ENCODE measurements around the gene UBE2V1. TPM values are rescaled to one million over a fixed set of nuclear protein-coding genes. Genes with fewer than 3 reads are reported as not detected.
"Not testable (repeated sequence)": the region's sequence is repeated elsewhere in the genome, so short reads cannot be mapped to it uniquely, and the experiment has no call there.

Gene UBE2V1
- 98.7 and 139 TPM in 2 replicates for total RNA-seq

DNA sequence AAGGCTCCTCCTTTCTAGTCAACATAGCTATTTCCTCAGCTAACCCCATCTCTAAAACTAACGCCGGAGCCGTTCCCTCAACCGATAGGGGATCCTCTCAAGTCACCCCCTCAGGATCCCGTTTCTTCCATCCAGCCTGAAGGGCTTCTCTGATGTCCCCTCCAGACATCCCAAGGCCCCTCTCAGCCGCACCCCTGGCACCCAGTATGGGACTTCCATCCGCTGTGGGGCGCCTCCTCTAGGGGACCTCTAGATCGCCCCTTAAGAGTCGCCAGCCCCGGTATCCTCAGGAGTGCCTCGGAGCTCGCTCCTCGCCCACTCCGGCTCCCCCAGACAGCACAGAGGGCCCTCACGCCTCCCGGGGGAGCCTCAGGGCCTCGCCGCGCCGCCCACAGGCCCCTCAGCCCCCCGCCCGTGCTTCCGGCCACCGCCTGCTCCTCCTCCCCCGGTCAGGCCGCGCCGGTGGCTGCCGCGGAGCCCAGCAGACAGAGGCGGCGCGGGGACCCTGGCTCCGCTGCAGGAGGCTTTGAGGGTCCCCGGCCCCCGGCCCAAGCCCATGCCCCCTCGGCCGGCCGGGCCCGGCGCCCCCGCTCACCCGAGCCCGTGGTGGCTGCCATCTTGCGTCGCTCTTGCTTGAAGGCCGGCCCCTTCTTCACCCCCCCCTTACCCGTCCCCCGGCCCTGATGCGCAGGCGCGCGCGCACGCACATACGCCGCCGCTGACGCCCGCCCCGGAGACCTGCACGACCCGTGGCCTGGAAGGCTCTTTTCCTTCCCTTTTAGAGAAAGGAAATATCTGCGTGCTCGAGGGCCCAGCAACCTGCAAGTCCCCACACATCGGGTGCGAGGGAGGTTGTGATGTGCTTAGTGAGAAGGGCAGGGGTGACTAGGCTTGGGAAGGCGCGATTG lies at the start of gene UBE2V1:
UBE2V1 (minus strand) TSS at position 639 of the 908 bp plus-strand sequence; CDS start at position 617, 22 bp downstream.
- no peak for DNase-seq (ENCODE audit: extremely low read depth, low read depth, low spot score)

DNA sequence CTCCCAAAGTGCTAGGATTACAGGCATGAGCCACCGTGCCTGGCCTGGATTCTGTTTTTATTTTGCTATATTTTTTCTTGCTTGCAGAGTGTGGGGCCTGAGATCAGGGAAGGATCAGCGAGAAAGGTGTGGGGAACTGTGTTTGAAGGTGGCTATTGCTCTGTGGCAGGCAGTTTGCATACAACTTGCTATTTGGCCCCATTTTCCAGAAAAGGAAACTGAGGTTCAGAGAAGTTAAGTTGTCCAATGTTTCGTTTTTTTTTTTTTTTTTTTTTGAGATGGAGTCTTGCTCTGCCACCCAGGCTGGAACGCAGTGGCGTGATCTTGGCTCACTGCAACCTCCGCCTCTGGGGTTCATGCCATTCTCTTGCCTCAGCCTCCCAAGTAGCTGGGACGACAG lies 48.5 kb upstream of the UBE2V1 start:
- DNase-seq (ENCODE audit: extremely low read depth, low read depth, low spot score), result not testable (repeated sequence)

GRCh38 chr20:50153500-50154377 lies 40.8 kb upstream of the UBE2V1 start, which contains the start of gene PEDS1:
Gene PEDS1 (minus strand): TSS chr20:50153723. CDS start chr20:50153637, 86 bp downstream.
- no peak for DNase-seq (ENCODE audit: extremely low read depth, low read depth, low spot score)

DNA sequence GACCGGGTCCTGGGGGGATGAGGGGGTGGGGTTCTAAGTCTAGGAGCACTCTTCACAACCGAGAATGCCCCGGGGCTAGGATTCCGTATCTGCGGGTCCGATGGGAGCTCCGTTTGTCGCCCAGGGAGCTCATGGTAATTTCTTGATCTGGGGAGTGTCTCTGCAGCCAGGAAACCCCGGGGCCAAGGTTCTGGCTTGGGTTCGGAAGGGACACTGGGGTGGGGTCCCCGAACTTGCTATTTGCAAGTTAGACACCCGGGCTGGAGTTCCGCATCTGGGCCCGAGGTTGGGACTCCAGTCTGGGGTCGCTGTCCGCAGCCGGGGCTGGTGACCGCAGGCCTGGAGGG lies 40.2 kb upstream of the UBE2V1 start:
- no peak for DNase-seq (ENCODE audit: extremely low read depth, low read depth, low spot score)

GRCh38 chr20:50152394-50153152 lies 39.6 kb upstream of the UBE2V1 start:
- no peak for DNase-seq (ENCODE audit: extremely low read depth, low read depth, low spot score)

- DNase-seq (ENCODE audit: extremely low read depth, low read depth, low spot score), result no peak
Observed at GRCh38 chr20:50151034-50151743, 38.2 kb upstream of the UBE2V1 start.

DNA sequence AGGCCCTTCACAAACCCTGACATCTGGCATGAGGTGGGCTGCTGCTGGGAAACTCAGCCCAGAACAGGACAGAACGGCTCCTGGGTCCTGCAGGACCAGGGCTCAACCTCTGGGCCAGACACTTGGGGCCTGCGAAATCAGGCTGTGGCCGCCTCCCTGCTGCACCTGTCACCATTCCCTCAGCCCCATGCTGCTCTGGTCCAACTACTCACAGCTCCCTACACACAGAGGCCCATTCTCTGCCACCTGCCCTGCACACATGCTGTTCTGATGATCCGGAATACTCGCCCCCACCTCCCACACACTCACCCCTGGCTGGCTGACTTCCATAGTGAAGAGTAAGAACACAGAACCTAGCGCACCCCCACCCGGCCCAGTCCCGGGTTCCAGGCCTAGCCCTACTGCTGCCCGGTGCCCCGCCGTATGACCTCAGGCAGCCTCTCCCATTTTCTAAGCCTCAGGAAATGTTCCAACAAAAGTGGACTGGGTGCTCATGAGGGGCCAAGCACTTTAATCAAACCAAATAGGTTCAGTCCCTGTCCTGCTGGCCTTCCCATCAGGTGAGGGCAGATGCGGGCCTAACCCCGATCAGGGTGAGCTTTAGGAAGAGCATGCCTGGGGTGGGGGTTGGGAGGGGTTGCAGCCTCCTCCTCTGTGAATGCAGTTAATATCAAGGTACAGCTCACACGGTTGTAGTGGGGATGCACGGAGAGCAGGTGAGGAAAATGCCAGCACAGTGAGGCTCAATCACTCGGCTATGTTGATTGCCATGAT lies 36.7 kb upstream of the UBE2V1 start:
- DNase-seq (ENCODE audit: extremely low read depth, low read depth, low spot score), result no peak

GRCh38 chr20:50146732-50147662 lies 34.0 kb upstream of the UBE2V1 start:
- no peak for DNase-seq (ENCODE audit: extremely low read depth, low read depth, low spot score)

GRCh38 chr20:50146214-50146613 lies 33.3 kb upstream of the UBE2V1 start:
- DNase-seq (ENCODE audit: extremely low read depth, low read depth, low spot score), result no peak

GRCh38 chr20:50145566-50145965 lies 32.6 kb upstream of the UBE2V1 start:
- DNase-seq (ENCODE audit: extremely low read depth, low read depth, low spot score), result no peak

DNA sequence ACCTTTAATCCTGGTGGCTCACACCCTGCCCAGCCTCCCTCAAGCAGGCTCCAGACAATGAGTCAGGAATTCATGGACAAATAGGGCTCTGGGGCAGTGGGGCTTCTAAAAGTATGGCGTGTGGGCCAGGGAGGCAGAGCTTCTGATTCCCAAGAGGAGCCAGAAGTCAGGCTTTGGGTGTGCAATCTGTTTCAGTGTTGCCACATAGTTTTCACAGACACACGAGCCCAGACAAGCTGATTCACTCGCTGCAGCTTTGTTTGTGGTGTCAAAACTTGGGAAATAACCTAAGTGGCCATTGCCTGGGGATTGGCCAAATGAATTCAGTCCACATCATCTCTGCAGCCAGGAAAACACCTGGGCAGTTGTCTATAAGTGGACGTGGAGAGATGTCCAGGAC lies 31.4 kb upstream of the UBE2V1 start:
- no peak for DNase-seq (ENCODE audit: extremely low read depth, low read depth, low spot score)

DNA sequence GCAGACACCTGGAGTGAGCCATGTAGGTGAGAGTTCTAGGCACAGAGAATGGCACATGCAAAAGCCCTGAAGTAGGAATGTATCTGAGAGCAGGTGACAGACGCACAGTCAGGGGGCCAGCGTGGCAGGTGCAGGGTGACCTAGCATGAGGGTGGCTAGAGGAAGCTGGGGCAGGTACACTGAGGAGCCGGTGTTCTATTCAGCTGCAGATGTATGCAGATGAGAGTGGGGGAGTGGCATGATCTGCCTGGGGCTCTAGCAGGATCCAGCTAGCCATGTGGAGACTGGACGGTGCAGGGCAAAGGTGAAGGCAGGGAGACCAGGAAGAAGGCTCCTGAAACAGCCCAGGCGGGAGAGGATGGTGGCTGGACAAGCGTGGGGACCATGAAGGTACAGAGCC lies 29.9 kb upstream of the UBE2V1 start:
- DNase-seq (ENCODE audit: extremely low read depth, low read depth, low spot score), result no peak

GRCh38 chr20:50141811-50142561 lies 29.0 kb upstream of the UBE2V1 start:
- no peak for DNase-seq (ENCODE audit: extremely low read depth, low read depth, low spot score)

DNA sequence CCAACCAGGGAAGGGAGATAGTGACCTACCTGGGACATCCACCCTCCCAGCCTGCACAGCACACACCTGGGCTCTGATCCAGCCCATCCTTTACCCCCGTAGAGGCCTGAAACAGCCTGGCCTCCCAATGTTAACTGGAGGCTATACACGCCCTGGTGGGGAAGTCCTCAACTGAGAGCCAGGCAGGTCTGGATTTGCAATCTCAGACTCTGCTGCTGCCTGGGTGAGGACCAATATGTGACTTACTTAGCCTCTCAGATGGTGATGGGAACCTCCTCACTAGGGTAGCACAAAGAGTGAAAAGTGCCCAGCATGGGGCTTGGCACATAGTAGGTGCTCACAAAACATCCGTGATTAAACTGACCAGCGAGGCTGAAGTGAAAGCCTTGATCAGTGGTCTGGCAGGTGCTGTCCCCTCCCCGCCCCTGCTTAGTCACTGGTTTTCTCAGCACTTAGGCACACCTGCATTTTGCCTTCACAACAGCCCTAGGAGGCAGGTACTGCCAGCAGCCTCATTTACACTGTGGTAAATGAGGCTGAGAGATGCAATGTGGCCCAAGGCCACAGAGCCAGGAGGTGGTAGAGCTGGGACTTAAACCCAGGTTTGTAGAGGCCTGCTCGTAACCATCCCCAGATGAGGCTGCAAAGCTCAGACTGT lies 28.2 kb upstream of the UBE2V1 start:
- no peak for DNase-seq (ENCODE audit: extremely low read depth, low read depth, low spot score)

GRCh38 chr20:50140339-50140859 lies 27.4 kb upstream of the UBE2V1 start:
- DNase-seq (ENCODE audit: extremely low read depth, low read depth, low spot score), result no peak

DNA sequence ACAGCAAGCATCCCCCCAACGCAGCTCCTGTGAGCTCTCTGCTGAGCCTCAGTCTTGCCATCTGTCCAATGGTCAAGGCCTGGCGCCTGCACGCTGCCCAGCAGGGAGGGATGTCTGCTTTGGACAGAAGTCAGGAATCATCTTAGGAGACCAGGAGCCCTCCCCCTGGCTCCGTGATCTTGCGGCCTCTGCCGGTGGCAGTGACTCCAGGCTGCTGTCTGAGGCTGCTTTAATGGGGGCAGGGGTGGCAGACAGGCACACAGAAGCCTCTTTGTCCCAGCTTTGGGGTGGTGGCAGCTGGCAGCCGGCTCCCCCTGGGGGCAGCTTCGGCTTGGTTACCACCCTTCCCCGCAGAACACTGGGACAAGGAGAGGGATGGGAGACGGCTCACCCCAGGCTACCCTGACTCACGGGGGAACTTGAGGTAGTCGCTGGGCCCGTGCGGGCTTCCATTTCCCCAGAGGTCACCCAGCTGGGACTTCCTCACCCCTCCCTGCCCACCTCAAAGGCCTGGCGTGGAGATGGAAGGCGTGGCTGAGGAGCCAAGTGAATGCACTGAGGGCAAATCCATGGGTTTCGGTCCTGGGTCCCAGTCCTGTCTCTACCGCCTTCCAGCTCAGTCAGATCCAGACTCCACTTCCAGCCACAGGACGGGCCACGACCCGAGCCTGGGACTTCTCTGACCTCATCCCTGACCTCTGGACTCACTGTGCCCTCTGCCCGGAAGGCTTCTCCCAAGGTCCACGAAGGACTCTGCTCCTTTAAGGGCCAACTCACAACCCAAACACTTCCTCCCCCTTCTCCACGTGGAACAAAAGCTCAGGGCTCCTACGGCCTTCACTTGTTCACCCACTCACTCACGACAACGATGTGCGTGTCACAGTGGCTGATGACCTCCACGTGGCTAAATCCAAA lies 25.8 kb upstream of the UBE2V1 start:
- DNase-seq (ENCODE audit: extremely low read depth, low read depth, low spot score), result no peak
